Suprapubic skin (tissue), 4 donors: ENCODE measurements around the gene HDDC3. TPM values are rescaled to one million over a fixed set of nuclear protein-coding genes. Genes with fewer than 3 reads are reported as not detected.

ENCODE experiments used
- DNase-seq, 2 donors: peaks; one replicate each; pipeline ENCODE4 v3.0.0-alpha.2; 2019; ENCODE audit warnings: low spot score in 2 of 2
- H3K27ac ChIP-seq: fragments of 200-600 bp; sonication (generic); one replicate; pipeline ENCODE4 v1.5.1; 2019
- H3K27me3 ChIP-seq: fragments of 200-600 bp; sonication (generic); one replicate; pipeline ENCODE4 v1.5.1; 2019
- H3K36me3 ChIP-seq: fragments of 200-600 bp; sonication (generic); one replicate; pipeline ENCODE4 v1.5.1; 2019
- H3K4me1 ChIP-seq: fragments of 200-600 bp; sonication (generic); one replicate; pipeline ENCODE4 v1.5.1; 2019
- H3K4me3 ChIP-seq: fragments of 200-600 bp; sonication (generic); one replicate; pipeline ENCODE4 v1.5.1; 2019; ENCODE audit warnings: mild to moderate bottlenecking
- H3K9me3 ChIP-seq: fragments of 200-600 bp; sonication (generic); one replicate; pipeline ENCODE4 v1.5.1; 2019
- CTCF ChIP-seq, 2 donors: fragments of 200-600 bp in 1 of 2; fragments of 450-650 bp in 1 of 2; sonication (generic) in 1 of 2; IDR thresholded peaks; one replicate each; pipeline ENCODE4 v1.5.1; 2016 to 2019; ENCODE audit warnings: antibody characterized with exemption in 2 of 2, mild to moderate bottlenecking in 1 of 2, moderate library complexity in 1 of 2
- EP300 ChIP-seq: sonication (generic); formaldehyde crosslinking; IDR thresholded peaks from one replicate; pipeline ENCODE4 v1.6.1; 2017; ENCODE audit warnings: antibody characterized with exemption
- POLR2A ChIP-seq, 2 donors: fragments of 450-650 bp; IDR thresholded peaks; one replicate each; pipeline ENCODE4 v1.6.1; 2017; ENCODE audit warnings: antibody characterized with exemption in 2 of 2, mild to moderate bottlenecking in 2 of 2, moderate library complexity in 2 of 2
- POLR2AphosphoS5 ChIP-seq, 3 donors: sonication (generic); formaldehyde crosslinking; IDR thresholded peaks; one replicate each; pipeline ENCODE4 v1.6.1; 2017; ENCODE audit warnings: antibody characterized with exemption in 3 of 3
- WGBS: methylation state at CpG from one replicate; pipeline ENCODE4 v1.1.5; 2018; 5-methylcytosine and 5-hydroxymethylcytosine counted together
- total RNA-seq, 4 donors: library from RNA; depleted of rRNA; stranded (reverse); fragments of >200 nt; gene quantifications; one replicate each; pipeline ENCODE4 v1.1.0, GENCODE V29; 2016

HDDC3 gene
- total RNA-seq, 4 donors from 2014 or later: 13.5 to 119 (median 17.0) TPM

- 3% methylated on average over 24 of the region's 58 CpGs for WGBS
- no peaks in the 10 kb centered on the region for H3K27me3 ChIP-seq
- H3K9me3 ChIP-seq: no peaks in the 10 kb centered on the region
- TF ChIP-seq POLR2A (IDR thresholded peaks at IDR 0.05): peak; percentile 53 to 63
- no peak for TF ChIP-seq EP300
- peak in 1 of 3 donors; percentile 14 for TF ChIP-seq POLR2AphosphoS5 (IDR thresholded peaks at IDR 0.05)
- H3K4me1 ChIP-seq: peaks cover 45% of the 10 kb centered on the region
- H3K36me3 ChIP-seq: peaks cover 41% of the 10 kb centered on the region
- DNase-seq: peak in 1 of 2 donors; percentile 87
- peak within 1 kb of the TSS; percentile 58 for H3K4me3 ChIP-seq
- peak within 1 kb of the TSS; percentile 87 for H3K27ac ChIP-seq
Observed at GRCh38 chr15:90883976-90884718, 48.2 kb downstream of the HDDC3 start, which contains the start of gene FES. TSS of gene FES (plus strand) at chr15:90884504. CDS start at chr15:90885046, 542 bp downstream.

DNA sequence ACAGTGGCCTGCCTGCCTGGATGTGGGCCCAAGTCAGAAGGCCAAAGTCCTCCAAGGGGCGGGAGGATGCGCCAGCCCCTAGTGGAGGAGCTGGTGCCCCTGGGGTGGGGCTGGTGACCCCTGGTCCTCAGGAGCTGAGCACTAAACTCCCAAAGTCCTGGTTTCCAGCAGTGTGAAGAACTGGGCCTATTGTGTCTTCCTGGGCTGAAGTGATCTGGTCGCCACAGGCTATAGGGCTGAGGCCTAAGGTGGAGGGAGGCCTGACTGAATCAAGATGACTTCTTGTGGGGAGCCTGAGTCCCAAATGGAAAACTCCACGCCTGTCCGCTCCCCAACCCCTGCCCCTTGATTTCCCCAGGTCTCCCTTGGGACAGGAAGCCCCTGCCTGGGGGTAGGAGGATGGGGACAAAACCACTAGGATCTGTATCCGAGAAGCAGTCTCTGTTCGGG, 48.8 kb downstream of the HDDC3 start:
- H3K27me3 ChIP-seq: no peaks in the 10 kb centered on the region
- TF ChIP-seq POLR2AphosphoS5 (IDR thresholded peaks at IDR 0.05) (no peak), EP300 (no peak), POLR2A (IDR thresholded peaks at IDR 0.05) (no peak), CTCF (IDR thresholded peaks at IDR 0.05) (no peak)
- H3K4me3 ChIP-seq: peak overlapping the region; percentile 58
- H3K4me1 ChIP-seq: peaks cover 45% of the 10 kb centered on the region
- DNase-seq: no peak
- H3K27ac ChIP-seq: peak overlapping the region; percentile 87
- H3K9me3 ChIP-seq: no peaks in the 10 kb centered on the region
- 57% methylated on average over 7 of the region's 7 CpGs for WGBS
- peaks cover 47% of the 10 kb centered on the region for H3K36me3 ChIP-seq

DNA sequence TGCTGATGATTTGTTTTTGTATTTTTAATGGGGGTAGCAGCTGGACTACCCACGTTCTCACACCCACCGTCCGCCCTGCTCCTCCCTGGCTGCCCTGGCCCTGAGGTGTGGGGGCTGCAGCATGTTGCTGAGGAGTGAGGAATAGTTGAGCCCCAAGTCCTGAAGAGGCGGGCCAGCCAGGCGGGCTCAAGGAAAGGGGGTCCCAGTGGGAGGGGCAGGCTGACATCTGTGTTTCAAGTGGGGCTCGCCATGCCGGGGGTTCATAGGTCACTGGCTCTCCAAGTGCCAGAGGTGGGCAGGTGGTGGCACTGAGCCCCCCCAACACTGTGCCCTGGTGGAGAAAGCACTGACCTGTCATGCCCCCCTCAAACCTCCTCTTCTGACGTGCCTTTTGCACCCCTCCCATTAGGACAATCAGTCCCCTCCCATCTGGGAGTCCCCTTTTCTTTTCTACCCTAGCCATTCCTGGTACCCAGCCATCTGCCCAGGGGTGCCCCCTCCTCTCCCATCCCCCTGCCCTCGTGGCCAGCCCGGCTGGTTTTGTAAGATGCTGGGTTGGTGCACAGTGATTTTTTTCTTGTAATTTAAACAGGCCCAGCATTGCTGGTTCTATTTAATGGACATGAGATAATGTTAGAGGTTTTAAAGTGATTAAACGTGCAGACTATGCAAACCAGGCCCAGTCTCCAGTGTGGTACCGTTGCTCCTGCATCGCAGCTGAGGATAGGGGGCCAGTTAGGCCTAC, 49.4 kb downstream of the HDDC3 start:
- TF ChIP-seq CTCF (IDR thresholded peaks at IDR 0.05) (no peak), POLR2AphosphoS5 (IDR thresholded peaks at IDR 0.05) (no peak), POLR2A (IDR thresholded peaks at IDR 0.05) (no peak), EP300 (no peak)
- Histone ChIP-seq H3K4me3 (no peak overlapping the region), H3K9me3 (no peaks in the 10 kb centered on the region), H3K27ac (peak overlapping the region; percentile 87), H3K36me3 (peaks cover 53% of the 10 kb centered on the region), H3K4me1 (peaks cover 45% of the 10 kb centered on the region), H3K27me3 (no peaks in the 10 kb centered on the region)
- WGBS: 61% methylated on average over 13 of the region's 13 CpGs
- DNase-seq: no peak

DNA sequence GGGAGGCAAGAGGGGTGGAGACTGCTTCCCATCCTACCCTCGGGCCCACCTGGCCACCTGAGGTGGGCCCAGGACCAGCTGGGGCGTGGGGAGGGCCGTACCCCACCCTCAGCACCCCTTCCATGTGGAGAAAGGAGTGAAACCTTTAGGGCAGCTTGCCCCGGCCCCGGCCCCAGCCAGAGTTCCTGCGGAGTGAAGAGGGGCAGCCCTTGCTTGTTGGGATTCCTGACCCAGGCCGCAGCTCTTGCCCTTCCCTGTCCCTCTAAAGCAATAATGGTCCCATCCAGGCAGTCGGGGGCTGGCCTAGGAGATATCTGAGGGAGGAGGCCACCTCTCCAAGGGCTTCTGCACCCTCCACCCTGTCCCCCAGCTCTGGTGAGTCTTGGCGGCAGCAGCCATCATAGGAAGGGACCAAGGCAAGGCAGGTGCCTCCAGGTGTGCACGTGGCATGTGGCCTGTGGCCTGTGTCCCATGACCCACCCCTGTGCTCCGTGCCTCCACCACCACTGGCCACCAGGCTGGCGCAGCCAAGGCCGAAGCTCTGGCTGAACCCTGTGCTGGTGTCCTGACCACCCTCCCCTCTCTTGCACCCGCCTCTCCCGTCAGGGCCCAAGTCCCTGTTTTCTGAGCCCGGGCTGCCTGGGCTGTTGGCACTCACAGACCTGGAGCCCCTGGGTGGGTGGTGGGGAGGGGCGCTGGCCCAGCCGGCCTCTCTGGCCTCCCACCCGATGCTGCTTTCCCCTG, 50.2 kb downstream of the HDDC3 start:
- Histone ChIP-seq H3K9me3 (no peaks in the 10 kb centered on the region), H3K36me3 (peaks cover 57% of the 10 kb centered on the region), H3K27ac (no peak overlapping the region), H3K27me3 (no peaks in the 10 kb centered on the region), H3K4me1 (peaks cover 44% of the 10 kb centered on the region), H3K4me3 (no peak overlapping the region)
- 71% methylated on average over 13 of the region's 19 CpGs for WGBS
- TF ChIP-seq CTCF (IDR thresholded peaks at IDR 0.05) (no peak), POLR2AphosphoS5 (IDR thresholded peaks at IDR 0.05) (no peak), POLR2A (IDR thresholded peaks at IDR 0.05) (no peak), EP300 (no peak)
- DNase-seq: no peak

GRCh38 chr15:90881181-90881977, 51.0 kb downstream of the HDDC3 start:
- H3K36me3 ChIP-seq: peaks cover 62% of the 10 kb centered on the region
- H3K4me1 ChIP-seq: peaks cover 36% of the 10 kb centered on the region
- no peaks in the 10 kb centered on the region for H3K27me3 ChIP-seq
- WGBS: 86% methylated on average over 10 of the region's 35 CpGs
- no peak overlapping the region for H3K27ac ChIP-seq
- H3K9me3 ChIP-seq: no peaks in the 10 kb centered on the region
- H3K4me3 ChIP-seq: no peak overlapping the region
- TF ChIP-seq POLR2A (IDR thresholded peaks at IDR 0.05): no peak
- TF ChIP-seq EP300: no peak
- TF ChIP-seq CTCF (IDR thresholded peaks at IDR 0.05): no peak
- TF ChIP-seq POLR2AphosphoS5 (IDR thresholded peaks at IDR 0.05): no peak
- no peak for DNase-seq
